ENCODE results near the gene ZNF200.
"Not testable (repeated sequence)": the region's sequence is repeated elsewhere in the genome, so short reads cannot be mapped to it uniquely, and the experiment has no call there.

Gene ZNF200

DNA sequence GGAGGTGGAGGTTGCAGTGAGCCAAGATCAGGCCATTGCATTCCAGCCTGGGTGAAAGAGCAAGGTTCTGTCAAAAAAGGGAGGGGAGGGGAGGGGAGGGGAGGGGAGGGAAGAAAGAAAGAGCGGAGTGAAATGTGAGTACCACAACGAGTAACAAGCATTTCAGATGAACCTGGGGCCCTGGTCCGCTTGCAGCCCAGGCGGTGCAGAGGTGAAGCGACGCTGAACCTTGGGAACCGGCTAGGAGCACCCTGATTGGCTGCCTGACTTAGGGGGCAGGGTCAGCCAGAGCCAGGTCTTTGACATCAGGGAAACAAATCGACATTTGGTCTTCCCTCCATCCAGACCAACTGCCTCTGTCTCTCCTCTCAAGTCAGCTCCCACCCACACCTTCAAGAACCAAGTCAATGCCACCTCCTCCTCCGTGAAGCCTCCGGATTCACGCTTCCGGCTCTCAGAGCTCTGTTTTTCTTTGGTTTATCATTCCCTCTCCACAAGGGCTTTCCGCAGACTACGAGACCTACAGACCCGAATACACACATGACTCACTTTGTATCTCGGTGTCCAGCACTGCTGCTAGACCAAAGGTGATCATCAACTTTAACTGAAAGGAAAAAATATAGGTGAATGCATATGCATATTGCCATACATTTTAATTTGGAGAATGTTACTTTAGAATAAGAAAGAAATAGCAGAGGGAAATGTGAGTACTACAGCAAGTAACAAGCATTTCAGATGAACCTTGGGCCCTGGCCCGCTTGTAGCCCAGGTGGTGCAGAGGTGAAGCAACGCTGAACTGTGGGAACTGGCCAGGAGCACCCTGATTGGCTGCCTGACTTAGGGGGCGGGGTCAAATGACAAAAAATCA is 27.6 kb downstream of the ZNF200 start:
- no peak for DNase-seq
- in situ Hi-C loops (cut with MboI; ENCODE audit: low pct_unique_long_range_greater_than_20kb, low sequenced_read_pairs): no loop called here

DNA sequence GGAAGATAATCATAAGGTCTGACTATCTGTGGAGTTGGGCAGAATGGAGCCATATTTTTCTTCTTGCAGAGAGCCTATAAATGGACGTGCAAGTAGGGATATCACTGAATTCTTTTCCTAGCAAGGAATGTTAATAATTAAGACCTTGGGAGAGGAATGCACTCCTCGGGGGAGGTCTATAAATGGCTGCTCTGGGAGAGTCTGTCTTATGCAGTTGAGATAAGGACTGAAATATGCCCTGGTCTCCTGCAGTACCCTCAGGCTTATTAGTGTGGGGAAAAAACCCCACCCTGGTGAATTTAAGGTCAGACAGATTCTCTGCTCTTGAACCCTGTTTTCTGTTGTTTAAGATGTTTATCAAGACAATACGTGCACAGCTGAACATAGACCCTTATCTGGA is 29.0 kb downstream of the ZNF200 start:
- in situ Hi-C loops (cut with MboI; ENCODE audit: low pct_unique_long_range_greater_than_20kb, low sequenced_read_pairs); DNase-seq: not testable (repeated sequence)

DNA sequence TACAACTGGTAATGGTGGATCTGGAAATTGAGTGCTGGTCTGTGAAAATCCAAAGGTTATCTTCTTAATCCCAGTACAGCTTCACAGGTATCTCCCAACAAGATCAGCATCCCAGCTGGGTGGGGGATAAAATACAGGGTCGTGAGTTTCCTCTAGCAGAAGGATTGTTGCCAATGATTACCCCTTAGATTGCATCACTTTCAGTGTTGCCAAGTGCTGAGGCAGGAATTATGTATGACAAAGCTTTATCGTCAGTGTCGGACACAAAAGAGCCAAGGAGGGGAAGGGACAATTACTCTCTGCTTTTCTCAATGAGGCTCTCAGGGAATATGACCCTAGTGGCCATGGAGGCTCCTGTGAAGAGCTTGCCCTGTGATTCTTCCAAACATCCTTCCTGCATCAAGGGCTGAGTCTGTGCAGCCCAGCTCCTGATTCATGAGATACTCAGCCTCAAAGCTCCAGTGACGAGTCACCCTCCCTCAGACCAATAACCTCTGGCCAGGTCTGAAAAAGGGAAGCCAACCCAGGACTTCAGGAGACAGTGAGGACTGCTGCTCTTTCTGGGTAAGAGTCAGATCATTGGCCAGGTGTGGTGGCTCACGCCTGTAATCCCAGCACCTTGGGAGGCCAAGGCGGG is 31.9 kb downstream of the ZNF200 start:
- in situ Hi-C loops (cut with MboI; ENCODE audit: low pct_unique_long_range_greater_than_20kb, low sequenced_read_pairs): no loop called here

DNA sequence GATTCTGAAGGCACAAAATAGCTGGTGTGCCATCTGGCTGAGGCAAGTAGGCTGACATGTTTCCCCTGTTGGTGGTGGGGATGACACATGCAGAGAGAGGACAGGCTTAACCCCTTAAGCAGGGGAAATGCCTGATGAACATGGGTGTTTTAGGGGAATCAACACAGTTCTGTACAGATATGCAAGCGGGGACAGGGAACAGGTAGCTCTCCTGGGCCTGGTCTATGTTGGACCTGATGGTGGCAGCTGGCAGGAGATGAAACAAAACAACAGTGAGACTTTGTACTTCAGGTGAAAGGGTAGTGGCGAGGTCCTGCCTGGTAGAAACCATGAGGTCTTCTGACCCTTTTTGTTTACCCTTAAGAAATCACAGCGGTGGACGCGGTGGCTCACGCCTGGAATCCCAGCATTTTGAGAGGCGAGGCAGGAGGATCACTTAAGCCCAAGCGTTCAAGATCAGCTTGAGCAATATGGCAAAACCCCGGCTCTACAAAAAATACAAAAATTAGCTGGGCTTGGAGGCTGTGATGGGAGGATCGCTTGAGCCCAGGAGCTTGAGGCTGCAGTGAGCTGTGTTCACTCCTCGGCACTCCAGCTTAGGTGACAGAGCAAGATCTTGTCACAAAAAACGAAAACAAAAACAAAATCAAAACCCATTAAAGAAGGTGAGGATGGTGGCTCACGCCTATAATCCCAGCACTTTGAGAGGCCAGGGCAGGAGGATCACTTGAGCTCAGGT is 36.5 kb downstream of the ZNF200 start:
- in situ Hi-C loops (cut with MboI; ENCODE audit: low pct_unique_long_range_greater_than_20kb, low sequenced_read_pairs): no loop called here
- DNase-seq: no peak

More for the DNA sequence above, 31.9 kb downstream of the ZNF200 start:
- DNase-seq: no peak

DNA sequence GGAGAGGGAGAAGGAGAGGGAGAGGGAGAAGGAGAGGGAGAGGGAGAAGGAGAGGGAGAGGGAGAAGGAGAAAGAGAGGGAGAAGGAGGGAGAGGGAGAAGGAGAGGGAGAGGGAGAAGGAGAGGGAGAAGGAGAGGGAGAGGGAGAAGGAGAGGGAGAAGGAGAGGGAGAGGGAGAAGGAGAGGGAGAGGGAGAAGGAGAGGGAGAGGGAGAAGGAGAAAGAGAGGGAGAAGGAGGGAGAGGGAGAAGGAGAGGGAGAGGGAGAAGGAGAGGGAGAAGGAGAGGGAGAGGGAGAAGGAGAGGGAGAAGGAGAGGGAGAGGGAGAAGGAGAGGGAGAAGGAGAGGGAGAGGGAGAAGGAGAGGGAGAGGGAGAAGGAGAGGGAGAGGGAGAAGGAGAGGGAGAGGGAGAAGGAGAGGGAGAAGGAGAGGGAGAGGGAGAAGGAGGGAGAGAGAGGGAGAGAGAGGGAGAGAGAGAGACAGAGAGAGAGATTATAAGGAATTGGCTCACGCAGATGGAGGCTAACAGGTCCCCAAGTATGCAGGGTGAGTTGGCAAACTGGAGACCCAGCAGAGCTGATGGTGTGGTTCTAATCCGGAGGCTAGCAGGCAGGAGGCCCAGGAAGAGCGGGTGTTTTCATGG is 37.1 kb downstream of the ZNF200 start:
- in situ Hi-C loops (cut with MboI; ENCODE audit: low pct_unique_long_range_greater_than_20kb, low sequenced_read_pairs); DNase-seq: not testable (repeated sequence)

DNA sequence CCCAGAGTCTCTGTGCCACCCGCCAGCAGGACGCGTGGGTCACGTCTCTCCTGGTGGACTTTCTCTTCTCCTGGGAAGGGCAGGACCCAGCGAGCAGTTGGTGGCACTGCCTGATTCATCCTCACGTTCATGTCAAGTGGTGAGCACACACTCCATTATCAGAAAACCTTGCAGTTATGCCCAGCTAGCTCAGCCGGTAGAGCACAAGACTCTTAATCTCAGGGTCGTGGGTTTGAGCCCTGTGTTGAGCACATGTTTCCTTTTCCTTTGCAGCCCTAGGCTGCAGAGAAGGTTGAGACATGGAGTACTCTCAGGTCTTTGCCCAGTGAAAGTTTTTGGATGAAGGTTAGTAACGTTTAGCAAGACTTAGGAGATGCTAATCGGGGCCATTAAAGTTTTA is 39.0 kb downstream of the ZNF200 start:
- no peak for DNase-seq
- in situ Hi-C loops (cut with MboI; ENCODE audit: low pct_unique_long_range_greater_than_20kb, low sequenced_read_pairs): no loop called here

DNA sequence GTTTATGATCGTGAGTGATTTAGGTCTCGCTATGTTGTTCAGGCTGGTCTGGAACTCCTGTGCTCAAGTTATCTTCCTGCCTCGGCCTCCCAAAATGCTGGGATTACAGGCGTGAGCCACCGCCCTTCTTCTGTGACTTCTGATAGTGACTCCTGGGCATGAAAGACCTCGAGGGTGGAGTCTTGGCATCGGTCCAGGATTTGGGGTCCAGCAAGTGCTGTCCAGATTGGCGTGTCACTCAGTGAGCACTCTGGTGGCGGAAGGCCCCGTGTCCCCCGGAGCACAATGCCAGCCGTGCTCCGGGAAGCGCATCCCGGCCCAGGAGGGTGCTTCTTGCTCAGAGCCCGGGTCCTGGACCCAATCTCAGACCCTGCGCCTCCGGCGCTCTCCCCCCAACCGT is 40.2 kb downstream of the ZNF200 start:
- in situ Hi-C loops (cut with MboI; ENCODE audit: low pct_unique_long_range_greater_than_20kb, low sequenced_read_pairs): no loop called here
- no peak for DNase-seq

DNA sequence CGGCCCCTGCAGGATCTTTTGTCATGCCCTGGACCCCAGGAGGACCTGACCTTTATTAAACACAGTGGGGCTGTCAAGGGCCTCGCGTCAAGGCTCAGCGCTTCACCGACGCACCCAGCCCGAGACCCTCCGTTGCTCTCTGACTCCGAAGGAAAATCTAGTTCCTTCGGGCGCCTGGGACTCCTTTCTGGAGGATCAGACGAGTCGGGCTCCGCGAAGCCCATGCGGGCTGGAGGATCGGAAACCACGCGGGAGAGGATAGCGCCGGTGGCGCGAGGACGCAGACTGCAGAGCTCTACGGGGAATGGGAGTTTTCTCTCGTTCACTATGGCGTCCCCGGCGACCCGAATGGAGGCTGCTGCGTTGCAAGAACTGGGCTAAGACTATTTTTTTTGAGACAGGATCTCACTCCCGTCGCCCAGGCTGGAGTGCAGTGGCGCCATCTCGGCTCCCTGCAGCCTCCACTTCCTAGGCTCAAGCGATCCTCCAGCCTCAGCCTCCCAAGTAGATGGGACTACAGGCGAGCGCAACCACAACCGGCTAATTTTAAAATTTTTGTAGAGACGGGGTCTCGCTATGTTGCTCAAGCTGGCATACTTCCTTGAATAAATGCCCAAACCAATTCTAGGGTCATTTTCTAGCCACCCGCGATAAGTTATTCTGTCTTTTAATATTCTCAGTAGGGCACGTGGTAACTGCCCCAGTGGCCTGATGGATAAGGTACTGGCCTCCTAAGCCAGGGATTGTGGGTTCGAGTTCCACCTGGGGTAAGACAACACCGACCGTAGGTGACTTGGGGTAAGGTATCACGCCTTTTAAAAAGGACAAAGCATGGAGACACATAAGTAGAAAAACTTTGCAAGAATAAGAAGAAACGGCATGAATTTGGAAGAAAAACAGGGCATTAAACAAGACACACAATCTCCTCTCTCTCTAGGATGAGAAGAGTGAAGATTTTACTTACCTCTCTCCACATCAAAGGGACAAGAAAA is 41.4 kb downstream of the ZNF200 start:
- no peak for DNase-seq

DNA sequence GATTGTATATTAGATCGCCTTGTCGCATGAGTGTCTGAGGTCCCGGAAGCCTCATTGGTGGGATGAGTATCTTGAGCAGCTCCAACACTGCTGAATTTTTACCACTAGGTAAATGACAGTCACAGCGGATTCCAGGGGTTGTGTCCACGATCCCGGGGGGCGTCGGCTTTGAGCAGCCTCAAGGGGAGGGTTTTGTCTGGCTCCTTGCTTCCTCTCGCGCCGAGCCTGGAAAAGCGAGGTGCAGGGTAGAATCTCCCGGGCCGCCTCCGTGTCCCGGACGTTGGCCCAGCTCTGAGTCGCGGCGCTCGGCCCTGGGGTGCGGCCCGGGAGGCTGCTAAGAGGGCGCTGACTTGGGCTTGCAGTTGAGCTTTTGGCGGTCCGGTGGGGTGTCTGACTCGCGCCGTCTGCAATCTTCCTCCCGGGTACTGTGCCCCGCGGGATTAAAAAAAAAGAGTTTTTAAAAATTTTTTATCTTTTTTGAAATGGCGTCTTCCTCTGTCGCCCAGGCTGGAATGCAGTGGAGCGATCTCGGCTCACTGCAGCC is 42.4 kb downstream of the ZNF200 start:
- DNase-seq: no peak
- in situ Hi-C loops (cut with MboI; ENCODE audit: low pct_unique_long_range_greater_than_20kb, low sequenced_read_pairs): no loop called here

More for the DNA sequence above, 41.4 kb downstream of the ZNF200 start:
- in situ Hi-C loops (cut with MboI; ENCODE audit: low pct_unique_long_range_greater_than_20kb, low sequenced_read_pairs): no loop called here

DNA sequence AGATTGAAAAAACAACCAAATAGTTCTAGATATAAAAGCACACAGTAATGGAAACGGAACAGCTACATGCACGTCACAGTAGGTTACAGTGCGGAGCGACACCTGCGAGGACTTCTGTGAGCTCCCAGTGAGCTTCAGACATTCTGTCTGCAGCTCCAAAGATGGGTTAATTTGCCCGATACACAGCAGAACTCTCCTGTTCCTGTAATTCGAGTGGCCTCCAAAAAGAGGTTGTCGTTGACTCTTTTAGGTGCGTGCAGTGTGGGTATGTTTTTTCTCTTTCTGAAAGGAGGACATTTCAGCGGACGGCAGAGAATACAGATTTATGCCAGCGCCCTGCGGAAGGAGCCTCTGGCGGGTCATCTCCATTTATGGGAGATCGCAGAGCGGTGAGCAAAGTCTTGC is 44.0 kb downstream of the ZNF200 start:
- no peak for DNase-seq
- in situ Hi-C loops (cut with MboI; ENCODE audit: low pct_unique_long_range_greater_than_20kb, low sequenced_read_pairs): no loop called here

DNA sequence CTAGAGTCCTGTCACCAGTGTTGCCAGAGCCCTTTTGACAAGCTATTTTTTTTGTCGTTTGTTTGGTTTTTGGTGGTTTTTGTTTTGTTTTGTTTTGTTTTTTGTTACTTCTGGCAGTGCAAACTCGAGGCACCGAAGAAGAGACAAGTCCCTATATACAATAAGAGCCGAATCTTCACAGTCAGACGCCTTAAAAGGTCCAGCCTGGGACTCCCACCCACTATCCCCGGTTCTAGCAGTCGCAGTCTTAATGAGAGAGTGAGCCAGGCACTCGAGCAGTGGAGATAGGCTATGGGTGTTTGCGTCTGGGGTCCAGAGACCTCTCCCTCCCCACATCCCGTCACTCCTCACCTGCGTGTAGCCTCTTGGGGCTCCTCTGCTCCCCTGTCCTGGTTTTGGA is 45.1 kb downstream of the ZNF200 start:
- in situ Hi-C loops (cut with MboI; ENCODE audit: low pct_unique_long_range_greater_than_20kb, low sequenced_read_pairs): no loop called here
- no peak for DNase-seq

DNA sequence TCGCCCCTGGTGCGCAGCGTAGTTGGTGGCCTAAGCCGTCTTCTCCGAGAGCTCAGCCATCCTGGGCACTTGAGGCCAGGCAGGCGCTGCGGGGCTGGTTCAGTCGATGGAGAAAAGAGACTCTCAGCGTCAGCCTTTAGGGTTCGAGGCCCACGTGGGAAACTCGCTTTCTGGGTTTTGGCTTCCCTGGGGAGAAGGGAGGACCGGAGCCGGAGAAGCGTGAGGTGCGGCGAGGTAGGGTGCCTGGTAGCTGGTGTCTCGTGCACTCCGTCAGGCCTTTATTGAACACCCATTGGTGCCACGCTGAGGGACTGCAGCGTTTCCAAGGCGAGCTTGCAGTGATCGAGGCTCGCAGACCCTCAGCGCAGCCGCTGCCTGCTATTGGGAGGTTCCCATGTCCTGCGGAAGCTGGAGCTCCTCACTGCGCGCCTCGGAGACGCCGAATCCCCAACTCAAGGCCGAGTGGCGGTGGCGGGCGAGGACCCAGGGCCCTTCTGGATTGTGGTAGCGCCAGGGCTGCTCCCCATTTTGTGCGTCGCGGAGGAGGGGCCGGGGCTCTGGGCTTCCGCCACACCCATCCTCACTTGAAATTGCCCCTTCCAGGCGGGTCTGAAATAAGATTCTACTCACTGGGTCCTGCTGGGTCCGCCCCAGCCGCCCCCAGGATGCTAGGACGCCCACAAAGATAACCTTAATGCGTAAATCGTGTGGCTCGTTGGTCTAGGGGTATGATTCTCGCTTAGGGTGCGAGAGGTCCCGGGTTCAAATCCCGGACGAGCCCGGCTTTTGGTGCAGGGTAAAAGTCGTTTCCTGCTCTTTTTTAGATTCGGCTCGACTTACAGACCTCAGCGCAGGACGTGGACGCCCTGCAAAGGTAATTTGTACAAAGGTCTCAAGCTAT is 45.8 kb downstream of the ZNF200 start:
- in situ Hi-C loops (cut with MboI; ENCODE audit: low pct_unique_long_range_greater_than_20kb, low sequenced_read_pairs): no loop called here
- no peak for DNase-seq

DNA sequence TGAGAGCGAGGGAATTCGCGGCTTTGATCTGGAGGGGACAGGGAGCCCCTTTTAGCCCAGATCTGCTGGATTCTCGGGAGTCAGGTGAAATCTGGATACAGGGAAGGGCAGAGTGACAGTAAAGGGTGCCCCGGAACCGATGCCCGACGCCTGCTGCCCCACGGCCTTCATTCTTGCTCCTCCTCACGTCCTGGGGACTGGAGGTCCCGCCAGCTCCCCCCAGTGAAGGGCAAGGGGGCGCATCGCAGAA is 46.4 kb downstream of the ZNF200 start:
- in situ Hi-C loops (cut with MboI; ENCODE audit: low pct_unique_long_range_greater_than_20kb, low sequenced_read_pairs): no loop called here
- no peak for DNase-seq

DNA sequence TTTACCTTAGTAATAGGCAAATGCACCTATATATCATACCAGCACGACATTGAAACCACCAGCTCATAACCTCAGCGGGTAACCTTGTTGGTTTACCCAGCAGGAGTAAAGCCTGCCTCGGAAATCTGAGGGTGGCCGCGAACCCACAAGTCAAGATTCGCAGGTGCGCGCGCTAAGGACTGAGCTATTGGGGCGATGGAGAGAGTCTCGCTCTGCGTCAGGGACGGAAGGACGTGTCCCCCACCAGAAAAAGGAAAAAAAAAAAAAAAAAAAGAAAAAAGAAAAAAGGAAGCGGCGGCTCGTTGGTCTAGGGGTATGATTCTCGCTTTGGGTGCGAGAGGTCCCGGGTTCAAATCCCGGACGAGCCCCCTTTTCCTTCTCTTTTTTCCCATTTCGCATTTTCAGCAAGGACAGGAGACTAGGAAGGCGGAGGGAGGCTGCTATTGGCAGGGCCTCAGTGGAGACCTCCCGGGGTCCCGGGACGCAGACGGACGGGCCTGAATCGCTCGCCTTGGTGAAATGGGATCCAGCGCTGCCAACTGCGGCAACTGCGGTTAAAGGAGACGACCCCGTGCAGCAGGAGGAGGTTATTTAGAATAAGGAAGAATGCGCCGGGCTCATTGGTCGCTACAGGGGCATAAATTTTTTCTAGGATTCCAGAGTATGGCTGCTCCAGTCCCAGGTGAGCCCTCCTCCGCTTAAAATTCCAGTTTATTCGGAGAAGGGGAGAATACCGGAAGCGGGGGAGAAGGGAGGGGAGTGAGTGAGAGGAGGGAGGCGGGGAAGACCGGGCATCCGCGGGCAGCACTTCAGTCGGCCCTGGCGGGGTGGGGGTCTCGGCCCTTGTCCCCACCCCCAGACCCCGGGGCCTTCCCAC is 46.9 kb downstream of the ZNF200 start, which contains the start of gene OR1F1:
OR1F1 (plus strand) TSS at position 407 of the 877 bp plus-strand sequence.
- no peak for DNase-seq
- in situ Hi-C loops (cut with MboI; ENCODE audit: low pct_unique_long_range_greater_than_20kb, low sequenced_read_pairs): no loop called here

DNA sequence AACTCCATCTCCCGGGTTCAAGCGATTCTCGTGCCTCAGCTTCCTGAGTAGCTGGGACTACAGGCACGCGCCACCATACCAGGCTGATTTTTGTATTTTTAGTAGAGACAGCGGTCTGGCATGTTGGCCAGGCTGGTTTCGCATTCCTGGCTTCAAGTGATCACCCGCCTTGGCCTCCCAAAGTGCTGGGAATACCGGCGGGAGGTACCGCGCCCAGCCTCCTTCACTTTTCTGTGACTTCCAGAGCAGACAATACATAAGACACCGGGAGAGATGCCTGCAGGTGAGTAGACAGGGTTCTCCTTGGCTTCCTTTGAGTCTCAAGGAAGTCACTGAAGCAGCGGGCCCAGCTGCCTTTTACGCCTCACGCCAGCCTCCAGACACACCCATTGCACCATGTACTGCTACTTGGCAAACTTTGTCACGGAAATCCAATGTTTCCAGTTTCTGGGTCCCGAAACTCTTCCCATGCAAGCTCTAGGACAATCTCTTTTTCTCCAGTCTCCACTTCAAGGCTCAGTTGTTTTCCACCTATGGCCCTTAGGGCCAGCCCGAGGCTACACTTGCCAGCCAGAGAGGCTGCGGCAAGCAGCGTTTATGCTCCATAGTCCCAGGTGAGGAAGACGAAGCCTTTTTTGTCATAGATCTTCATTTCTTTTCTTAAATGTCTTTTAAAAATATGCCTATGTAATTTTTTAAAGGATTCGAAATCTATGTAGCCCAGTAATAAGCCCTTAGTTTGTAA is 47.8 kb downstream of the ZNF200 start:
- no peak for DNase-seq
- in situ Hi-C loops (cut with MboI; ENCODE audit: low pct_unique_long_range_greater_than_20kb, low sequenced_read_pairs): no loop called here

Data from KBM-7 (cell line).